Measurements from ENCODE around the gene ISY1.
"Not testable (repeated sequence)": the region's sequence is repeated elsewhere in the genome, so short reads cannot be mapped to it uniquely, and the experiment has no call there.

ISY1 gene

GRCh38 chr3:129166579-129167332, 5.9 kb upstream of the ISY1 start:
- DNase-seq (ENCODE audit: low read depth), result no peak

GRCh38 chr3:129165594-129165993, 4.7 kb upstream of the ISY1 start:
- DNase-seq (ENCODE audit: low read depth), result not testable (repeated sequence)

GRCh38 chr3:129164500-129164899, 3.6 kb upstream of the ISY1 start:
- no peak for DNase-seq (ENCODE audit: low read depth)

DNA sequence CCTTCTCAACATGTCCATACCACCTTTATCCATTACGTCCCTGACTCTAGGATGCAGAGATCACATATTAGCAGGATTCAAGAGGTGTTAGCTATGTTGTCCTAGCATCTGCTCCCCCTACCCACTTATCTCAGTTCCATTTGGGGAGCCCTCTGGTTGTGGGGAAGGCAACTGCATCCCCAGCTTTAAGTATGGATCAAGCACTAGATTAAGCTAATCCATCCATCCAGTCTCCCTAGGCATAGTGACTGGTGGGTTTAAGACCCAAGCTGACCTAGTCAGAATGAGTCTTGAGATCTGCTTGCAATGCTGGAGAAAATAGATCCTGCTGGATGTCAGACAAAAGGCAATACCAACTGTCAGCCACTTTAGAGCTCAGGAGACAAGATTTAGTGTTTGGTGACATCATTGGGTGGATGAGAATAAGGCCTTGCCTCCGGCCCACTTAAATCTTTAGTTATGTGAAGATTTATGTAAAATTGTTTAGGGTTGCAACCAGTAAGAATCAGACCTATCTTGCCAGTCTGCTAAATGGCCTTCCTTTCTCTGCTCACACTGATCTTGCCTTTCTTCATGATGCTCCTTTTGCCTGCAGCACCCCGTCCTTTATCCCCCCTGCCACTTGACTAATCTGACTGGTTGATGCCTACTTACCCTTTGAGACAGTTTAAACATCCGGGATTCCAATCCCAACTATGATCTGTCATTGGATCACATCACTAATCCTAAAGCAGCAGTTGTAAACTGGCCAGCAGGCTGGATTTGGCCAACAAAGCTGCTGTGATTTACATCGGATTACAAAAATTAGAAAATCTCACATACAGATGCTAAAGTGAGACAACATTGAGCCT, 2.1 kb upstream of the ISY1 start:
- no peak for DNase-seq (ENCODE audit: low read depth)

DNA sequence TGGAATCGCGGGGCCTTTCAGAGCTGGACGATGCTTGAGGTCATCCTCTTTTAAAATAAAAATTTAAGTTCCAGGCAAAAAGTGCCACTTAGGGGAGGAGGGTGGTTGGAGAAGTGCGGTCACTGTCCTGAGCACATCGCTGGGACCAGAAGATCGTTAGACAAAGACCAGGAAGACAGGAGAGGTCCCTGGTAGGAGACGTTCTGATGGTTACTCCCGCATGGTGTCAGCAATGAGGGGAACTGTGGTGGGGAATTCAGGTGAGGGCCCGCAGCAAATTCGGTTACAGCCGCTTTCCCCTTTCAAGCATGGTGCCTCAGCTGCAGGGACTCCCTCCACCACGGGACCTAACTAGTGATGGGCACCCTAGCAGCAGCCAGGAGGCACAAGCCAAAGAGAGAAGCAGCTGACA, 1.0 kb upstream of the ISY1 start:
- DNase-seq (ENCODE audit: low read depth), result no peak

GRCh38 chr3:129144786-129145185, 16.1 kb downstream of the ISY1 start:
- no peak for DNase-seq (ENCODE audit: low read depth)

GRCh38 chr3:129141011-129141410, 19.9 kb downstream of the ISY1 start:
- DNase-seq (ENCODE audit: low read depth), result not testable (repeated sequence)

- no peak for DNase-seq (ENCODE audit: low read depth)
Measured at GRCh38 chr3:129139911-129140310, 21.0 kb downstream of the ISY1 start.

GRCh38 chr3:129136275-129136674, 24.6 kb downstream of the ISY1 start:
- not testable (repeated sequence) for DNase-seq (ENCODE audit: low read depth)

DNA sequence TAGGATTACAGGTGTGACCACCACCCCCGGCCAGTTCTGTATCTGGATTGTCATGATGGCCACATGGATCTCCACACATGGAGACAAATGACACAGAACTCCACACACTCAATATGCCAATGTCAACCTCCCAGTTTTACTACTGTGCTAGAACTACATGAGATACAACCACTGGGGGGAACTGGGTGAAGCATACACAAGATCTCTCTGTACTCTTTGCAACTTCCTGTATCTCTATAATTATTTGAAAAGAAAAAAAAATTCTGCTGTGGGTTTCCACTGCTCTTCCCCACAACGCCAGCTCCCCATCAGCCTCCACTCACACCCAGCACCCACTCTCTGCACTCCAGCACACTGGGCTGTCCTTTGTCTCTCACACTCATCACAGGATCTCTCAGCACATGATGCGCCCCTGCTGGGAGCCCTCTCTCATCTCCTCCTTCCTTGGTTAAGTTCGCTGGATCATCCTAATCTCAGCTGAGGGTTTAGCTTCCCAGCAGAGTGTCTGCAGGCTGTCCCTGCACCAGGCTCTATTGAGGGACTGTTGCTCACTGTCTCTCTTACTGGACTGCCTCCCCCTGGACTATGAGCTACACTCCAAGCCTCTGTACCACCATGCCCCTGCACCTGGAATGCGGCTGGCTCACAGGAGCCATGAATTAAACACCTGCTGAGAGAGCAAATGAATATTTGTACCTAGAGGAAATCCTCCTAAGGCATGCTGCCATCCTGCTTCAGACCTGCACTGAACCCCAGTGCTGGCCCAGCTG, 28.6 kb downstream of the ISY1 start:
- no peak for DNase-seq (ENCODE audit: low read depth)

DNA sequence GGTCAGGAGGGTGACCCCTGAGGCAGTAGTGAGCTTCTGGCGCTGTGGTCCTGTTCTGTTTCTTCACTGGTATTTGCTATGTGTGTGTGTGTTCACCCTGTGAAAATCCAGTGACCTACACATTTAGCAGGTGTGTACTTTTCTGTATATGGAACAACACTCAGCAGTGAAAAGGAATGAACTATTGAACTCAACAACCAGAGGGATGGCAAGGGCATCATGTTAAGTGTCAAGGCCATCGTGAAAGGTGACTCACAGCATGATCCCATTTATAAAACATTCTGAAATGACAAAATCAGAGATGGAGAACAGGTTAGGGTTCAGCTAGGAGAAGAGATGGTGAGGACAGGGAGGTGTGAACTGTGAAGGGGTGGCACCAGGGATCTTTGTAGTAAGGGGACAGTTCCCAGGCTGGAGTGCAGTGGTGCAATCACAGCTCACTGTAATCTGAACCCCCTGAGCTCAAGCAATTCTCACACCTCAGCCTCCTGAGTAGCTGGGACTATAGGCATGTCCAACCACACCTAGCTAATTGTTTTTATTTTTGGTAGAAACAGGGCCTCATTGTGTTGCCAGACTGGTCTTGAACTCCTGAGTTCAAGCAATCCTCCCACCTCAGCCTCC, 29.3 kb downstream of the ISY1 start:
- no peak for DNase-seq (ENCODE audit: low read depth)

- DNase-seq (ENCODE audit: low read depth), result no peak
Measured at GRCh38 chr3:129130291-129130813, 30.5 kb downstream of the ISY1 start.

GRCh38 chr3:129128357-129129155, 32.3 kb downstream of the ISY1 start:
- no peak for DNase-seq (ENCODE audit: low read depth)

DNA sequence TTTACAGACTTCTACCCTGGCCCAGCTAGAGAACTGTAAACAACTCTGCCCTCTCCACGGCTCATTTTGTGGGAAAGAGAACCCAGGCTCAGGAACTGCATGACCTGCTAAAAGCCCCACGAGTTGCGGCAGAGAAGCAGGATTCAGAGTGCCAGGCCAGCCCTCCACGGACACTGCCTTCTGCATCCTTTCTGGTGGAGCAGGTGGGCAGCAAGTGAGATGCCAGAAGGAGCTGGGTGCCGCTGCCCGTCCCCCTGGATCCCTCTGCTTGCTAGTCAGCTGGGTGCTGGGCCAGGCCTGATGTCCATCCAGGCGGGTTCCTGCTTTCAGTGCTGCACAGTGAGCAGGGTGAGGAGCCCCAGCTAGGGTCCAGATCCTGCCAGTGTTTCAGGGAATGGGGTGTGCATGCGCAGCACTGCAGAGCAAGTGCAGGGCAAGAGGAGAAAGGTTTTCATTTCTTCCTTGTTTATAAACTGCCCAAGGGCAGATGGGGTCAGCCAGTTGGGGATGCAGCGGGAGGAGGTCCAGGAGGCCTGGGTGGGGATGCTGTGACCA, 34.1 kb downstream of the ISY1 start:
- no peak for DNase-seq (ENCODE audit: low read depth)

- DNase-seq (ENCODE audit: low read depth), result peak; percentile 52
Measured at GRCh38 chr3:129123314-129124060, 37.4 kb downstream of the ISY1 start.

GRCh38 chr3:129122412-129123011, 38.4 kb downstream of the ISY1 start:
- no peak for DNase-seq (ENCODE audit: low read depth)

DNA sequence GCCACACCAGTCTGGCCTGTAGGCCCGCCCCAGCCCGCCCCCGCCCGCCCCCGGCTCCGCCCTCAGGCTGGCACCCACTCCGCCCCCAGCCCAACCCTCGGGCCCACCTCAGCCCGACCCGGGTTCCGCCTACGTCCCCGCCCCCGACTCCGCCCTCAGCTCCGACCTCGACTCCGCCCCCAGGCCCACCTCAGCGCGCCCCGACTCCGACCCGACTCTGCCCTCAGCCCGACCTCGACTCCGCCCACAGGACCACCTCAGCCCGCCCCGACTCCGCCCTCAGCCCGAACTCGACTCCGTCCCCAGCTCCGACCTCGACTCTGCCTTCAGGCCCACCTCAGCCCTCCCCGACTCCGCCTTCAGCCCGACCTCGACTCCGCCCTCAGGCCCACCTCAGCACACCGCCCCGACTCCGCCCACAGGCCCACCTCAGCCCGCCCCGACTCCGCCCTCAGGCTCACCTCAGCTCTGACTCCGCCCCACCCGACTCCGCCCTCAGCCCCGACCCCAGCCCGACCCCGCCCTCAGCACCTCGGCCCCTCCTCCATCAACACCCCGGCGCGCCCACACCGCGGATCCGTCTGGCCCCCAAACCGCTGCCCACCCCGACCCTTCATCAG, 39.0 kb downstream of the ISY1 start, which contains the start of gene RAB43:
RAB43 (minus strand) TSS at position 13 of the 620 bp plus-strand sequence. CDS start 315 bp downstream, outside the sequence.
- peak; percentile 77 for DNase-seq (ENCODE audit: low read depth)

GRCh38 chr3:129121016-129121791, 39.7 kb downstream of the ISY1 start:
- DNase-seq (ENCODE audit: low read depth), result no peak

Measured in fibroblast of gingiva (primary cell).